Measurements from ENCODE around the gene ZBTB34. TPM values are rescaled to one million over a fixed set of nuclear protein-coding genes. Genes with fewer than 3 reads are reported as not detected.
A peak's percentile ranks its signal among the peaks of the same experiment; 100 is the strongest.

ZBTB34 gene
- polyA plus RNA-seq, 3 donors: 3.2 to 15.3 (median 3.6) TPM

- no peak for TF ChIP-seq CTCF (IDR thresholded peaks at IDR 0.05)
- 89% methylated on average over 1 of the region's 4 CpGs for WGBS (ENCODE audit: insufficient coverage)
- no peaks in the 10 kb centered on the region for H3K27me3 ChIP-seq (ENCODE audit: control insufficient read depth in 2 of 2, insufficient read depth in 2 of 2, low read length in 2 of 2)
These were observed 15.5 kb downstream of the ZBTB34 start for GRCh38 chr9:126875756-126876510.

GRCh38 chr9:126876531-126876930 lies 16.1 kb downstream of the ZBTB34 start:
- Mint-ChIP-seq H3K9me3 (peaks cover 0 to 1% (median 0%) of the 10 kb centered on the region in 7 donors), H3K27ac (peak overlapping the region in 1 of 7 donors; percentile 34), H3K4me1 (peaks cover 24% of the 10 kb centered on the region), H3K36me3 (peaks cover 35 to 58% of the 10 kb centered on the region in 2 donors), H3K27me3 (ENCODE audit: low read depth in 3 of 3) (no peaks in the 10 kb centered on the region), H3K4me3 (no peak overlapping the region)
- DNase-seq: no peak
- H3K9me3 ChIP-seq (replicated peaks in 1 of 2; ENCODE audit: control insufficient read depth in 1 of 2, insufficient read depth in 1 of 2, low read length in 2 of 2): no peaks in the 10 kb centered on the region
- H2AFZ ChIP-seq (ENCODE audit: insufficient read depth, low read depth, low read length, poor library complexity, severe bottlenecking): no peak overlapping the region
- no peak overlapping the region for H3K27ac ChIP-seq (ENCODE audit: low read depth in 1 of 2, low read length in 2 of 2)
- no peak overlapping the region for H3K4me2 ChIP-seq (replicated peaks; ENCODE audit: extremely low read depth, low read length, poor library complexity, severe bottlenecking)
- peaks cover 98% of the 10 kb centered on the region for H4K20me1 ChIP-seq (ENCODE audit: insufficient read depth, low read length)
- H3K4me3 ChIP-seq (replicated peaks in 1 of 3; ENCODE audit: low read depth in 2 of 3, low read length in 3 of 3): no peak overlapping the region
- TF ChIP-seq CTCF (IDR thresholded peaks at IDR 0.05): no peak
- intact Hi-C loops (cut with micrococcal nuclease): no loop called here
- H3K79me2 ChIP-seq (ENCODE audit: insufficient read depth, low read length): peaks cover 96% of the 10 kb centered on the region
- H3K9ac ChIP-seq (ENCODE audit: insufficient read depth, low read length, poor library complexity, severe bottlenecking): no peak overlapping the region
- WGBS (ENCODE audit: insufficient coverage): 80% methylated on average over 1 of the region's 4 CpGs
- peaks cover 0 to 5% of the 10 kb centered on the region in 2 donors for H3K4me1 ChIP-seq (ENCODE audit: control insufficient read depth in 1 of 2, insufficient read depth in 2 of 2, low read length in 2 of 2)
- no peaks in the 10 kb centered on the region for H3K27me3 ChIP-seq (ENCODE audit: control insufficient read depth in 2 of 2, insufficient read depth in 2 of 2, low read length in 2 of 2)
- peaks cover 30 to 48% of the 10 kb centered on the region in 2 donors for H3K36me3 ChIP-seq (replicated peaks in 1 of 2; ENCODE audit: control insufficient read depth in 1 of 2, insufficient read depth in 2 of 2, low read length in 2 of 2)

More at GRCh38 chr9:126875756-126876510, 15.5 kb downstream of the ZBTB34 start:
- intact Hi-C loops (cut with micrococcal nuclease): no loop called here
- H3K9me3 ChIP-seq (replicated peaks in 1 of 2; ENCODE audit: control insufficient read depth in 1 of 2, insufficient read depth in 1 of 2, low read length in 2 of 2): no peaks in the 10 kb centered on the region
- H3K4me2 ChIP-seq (replicated peaks; ENCODE audit: extremely low read depth, low read length, poor library complexity, severe bottlenecking): no peak overlapping the region
- H3K36me3 ChIP-seq (replicated peaks in 1 of 2; ENCODE audit: control insufficient read depth in 1 of 2, insufficient read depth in 2 of 2, low read length in 2 of 2): peaks cover 25 to 42% of the 10 kb centered on the region in 2 donors
- Mint-ChIP-seq H3K9me3 (peaks cover 0 to 1% (median 0%) of the 10 kb centered on the region in 7 donors), H3K27ac (peak overlapping the region in 2 of 7 donors; percentile 20 to 44), H3K4me1 (peaks cover 24% of the 10 kb centered on the region), H3K4me3 (no peak overlapping the region), H3K27me3 (ENCODE audit: low read depth in 3 of 3) (no peaks in the 10 kb centered on the region), H3K36me3 (peaks cover 30 to 54% of the 10 kb centered on the region in 2 donors)
- no peak overlapping the region for H3K9ac ChIP-seq (ENCODE audit: insufficient read depth, low read length, poor library complexity, severe bottlenecking)
- no peak overlapping the region for H3K4me3 ChIP-seq (replicated peaks in 1 of 3; ENCODE audit: low read depth in 2 of 3, low read length in 3 of 3)
- H3K4me1 ChIP-seq (ENCODE audit: control insufficient read depth in 1 of 2, insufficient read depth in 2 of 2, low read length in 2 of 2): peaks cover 0 to 5% of the 10 kb centered on the region in 2 donors
- H3K79me2 ChIP-seq (ENCODE audit: insufficient read depth, low read length): peaks cover 97% of the 10 kb centered on the region
- peak overlapping the region in 1 of 2 donors; percentile 24 for H3K27ac ChIP-seq (ENCODE audit: low read depth in 1 of 2, low read length in 2 of 2)
- H4K20me1 ChIP-seq (ENCODE audit: insufficient read depth, low read length): peaks cover 99% of the 10 kb centered on the region
- no peak for DNase-seq
- H2AFZ ChIP-seq (ENCODE audit: insufficient read depth, low read depth, low read length, poor library complexity, severe bottlenecking): no peak overlapping the region
